DMS53 treated with DMSO at 0.1 percent for 48 hours (cell line): ENCODE results near the gene MTA2.

Experiments
- DNase-seq: peaks from one replicate; lab custom pipeline; 2025; ENCODE audit not compliant: unreplicated experiment; lab: John Stamatoyannopoulos, UW

Gene MTA2

DNA sequence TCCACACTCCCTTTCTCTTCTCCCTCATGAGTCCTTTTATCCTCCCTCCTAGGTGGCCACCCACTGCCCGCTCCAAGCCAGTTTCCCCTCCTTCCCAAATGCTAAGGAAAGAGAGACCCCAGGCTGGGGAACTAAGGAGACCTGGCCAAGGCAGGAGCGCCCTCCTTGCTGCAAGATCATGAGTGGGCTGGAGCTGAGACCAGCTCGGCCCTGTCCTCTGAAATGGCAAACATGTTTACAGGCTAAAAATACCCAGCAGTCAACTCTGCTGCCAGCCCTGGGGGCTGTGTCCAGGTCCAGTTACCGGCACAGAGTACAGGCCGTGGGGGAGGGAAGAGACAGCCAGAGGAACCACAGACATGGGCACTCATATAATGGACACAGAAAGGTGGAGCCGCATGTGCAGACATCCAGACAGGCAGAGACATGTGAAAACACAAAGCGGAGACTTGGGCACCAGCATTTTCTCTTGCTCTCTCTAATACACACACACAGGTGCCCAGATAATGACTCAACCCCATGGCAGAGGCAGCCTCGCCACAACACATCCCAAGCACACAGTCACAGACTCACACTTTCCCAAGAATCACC, 53.9 kb downstream of the MTA2 start:
- DNase-seq: no peak

DNA sequence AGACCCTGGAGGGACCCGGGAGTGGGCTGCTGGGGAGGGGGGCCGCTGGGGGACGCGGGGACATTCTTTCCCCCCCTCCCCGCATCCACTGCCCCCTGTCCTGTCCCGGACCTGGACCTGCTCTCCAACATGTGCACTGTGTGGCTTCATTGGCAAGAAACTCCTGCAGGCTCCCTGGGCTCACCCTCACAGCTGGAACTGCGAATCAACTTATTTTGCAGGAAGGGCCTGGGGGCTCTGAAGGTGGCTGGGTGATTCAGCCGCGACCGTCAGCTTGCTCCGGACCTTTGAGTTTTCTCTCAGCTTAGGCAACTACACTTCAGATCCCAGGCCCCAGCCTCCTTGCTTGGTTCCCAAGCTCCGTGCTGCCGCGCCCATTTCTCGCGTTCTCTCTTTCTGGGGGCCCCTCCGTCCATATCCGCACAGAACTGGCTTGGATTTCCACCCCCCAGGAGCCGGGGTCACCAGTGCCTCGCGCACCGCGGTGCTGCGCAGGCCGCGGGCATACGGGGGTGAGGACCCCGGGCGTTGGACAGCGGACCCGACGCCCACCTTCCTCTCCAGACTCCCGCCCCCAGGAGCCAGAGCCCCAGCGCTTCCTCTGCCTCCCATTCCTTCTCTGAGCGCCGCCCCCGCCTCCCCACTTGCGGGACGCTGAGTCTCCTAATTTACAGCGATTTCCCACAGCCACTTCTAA, 54.6 kb downstream of the MTA2 start:
- no peak for DNase-seq

GRCh38 chr11:62546244-62546928, 55.3 kb downstream of the MTA2 start, which contains the start of gene AHNAK:
TSS of gene AHNAK (minus strand) at chr11:62546806. CDS start at chr11:62536098, 10,708 bp downstream.
- no peak for DNase-seq

DNA sequence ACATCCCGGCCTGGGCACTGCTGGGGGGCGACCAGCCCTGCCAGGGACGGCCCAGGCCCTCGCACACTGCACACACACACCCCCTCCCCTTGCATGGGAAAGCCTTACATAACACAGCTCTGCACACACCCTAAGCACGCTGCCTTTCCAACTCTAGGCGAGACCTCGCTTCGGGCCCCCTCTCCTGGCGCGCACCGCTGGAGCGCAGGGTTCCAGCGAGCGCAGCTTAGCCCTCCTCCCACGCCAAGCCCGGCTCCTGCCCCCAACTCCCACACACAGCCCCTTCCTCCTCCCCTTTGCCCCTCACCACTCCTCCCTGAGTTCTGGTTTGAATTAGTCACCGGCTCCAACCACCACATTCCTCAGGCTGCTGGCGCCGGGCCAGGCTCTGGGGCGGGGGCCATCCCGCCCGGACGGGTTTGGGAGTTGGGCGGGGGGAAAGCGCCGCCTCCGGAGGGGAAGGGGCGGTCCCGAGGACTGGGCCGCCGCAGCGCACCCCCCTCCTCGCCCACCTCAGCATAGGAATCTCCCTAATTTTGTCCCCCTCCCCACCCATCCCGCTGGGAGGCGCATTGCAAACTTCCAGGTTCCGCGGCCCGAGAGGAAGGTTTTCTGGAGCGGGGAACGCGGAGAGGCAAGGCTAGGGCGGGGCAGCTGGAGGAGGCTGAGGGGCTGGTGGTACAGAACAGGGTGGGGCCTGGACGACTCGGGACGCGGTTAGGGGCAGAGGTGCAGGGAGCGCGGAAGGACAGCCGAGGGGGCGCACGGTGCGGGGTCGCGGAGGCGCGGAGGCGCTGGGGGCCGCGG, 56.0 kb downstream of the MTA2 start:
- no peak for DNase-seq

- DNase-seq: no peak
Observed at GRCh38 chr11:62544581-62545436, 56.9 kb downstream of the MTA2 start.

GRCh38 chr11:62543680-62544444, 57.8 kb downstream of the MTA2 start:
- DNase-seq: no peak
